Inflammatory macrophage (primary cell): ENCODE results near the gene ZNF18.
"Not testable (repeated sequence)": the region's sequence is repeated elsewhere in the genome, so short reads cannot be mapped to it uniquely, and the experiment has no call there.

Experiments used
- DNase-seq, 2 donors: peaks; one replicate each; pipeline ENCODE4 v3.0.0-alpha.2; 2020 to 2022

Gene ZNF18

DNA sequence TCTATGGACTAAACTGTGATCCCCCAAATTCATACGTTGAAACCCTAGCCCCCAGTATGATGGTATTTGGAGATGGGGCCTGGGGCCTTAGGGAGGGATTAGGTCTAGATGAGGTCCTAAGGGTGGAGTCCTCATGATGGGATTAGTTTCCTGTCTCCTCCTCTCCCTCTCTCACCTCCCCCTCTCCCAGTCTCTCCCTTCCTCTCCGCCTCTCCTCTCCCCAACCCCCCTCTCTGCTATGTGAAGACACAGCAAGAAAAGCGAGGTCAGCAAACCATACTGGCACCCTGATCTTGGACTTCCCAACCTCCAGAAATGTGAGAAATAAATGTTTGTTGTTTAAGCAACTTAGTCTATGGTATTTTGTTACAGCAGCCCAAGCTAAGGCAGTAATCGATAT, 15.4 kb downstream of the ZNF18 start:
- DNase-seq: no peak

DNA sequence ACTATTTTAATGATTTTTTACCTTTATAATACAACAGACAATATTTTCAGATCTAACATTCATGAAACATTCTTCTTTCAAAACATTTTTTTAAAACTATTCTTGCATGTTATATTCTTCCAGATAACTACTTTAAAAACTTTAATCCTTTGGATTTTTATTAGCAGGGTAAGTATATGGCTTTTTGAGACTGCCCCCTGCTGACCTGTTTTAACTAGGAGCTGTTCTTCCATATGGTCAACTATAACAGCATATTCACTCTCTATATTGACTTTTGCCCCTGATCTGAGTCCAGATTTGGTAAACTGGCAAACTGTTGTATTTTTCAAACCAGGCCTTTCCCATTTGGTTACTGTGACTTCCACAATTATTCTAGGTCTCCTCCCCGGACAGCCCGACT, 16.5 kb downstream of the ZNF18 start:
- no peak for DNase-seq

DNA sequence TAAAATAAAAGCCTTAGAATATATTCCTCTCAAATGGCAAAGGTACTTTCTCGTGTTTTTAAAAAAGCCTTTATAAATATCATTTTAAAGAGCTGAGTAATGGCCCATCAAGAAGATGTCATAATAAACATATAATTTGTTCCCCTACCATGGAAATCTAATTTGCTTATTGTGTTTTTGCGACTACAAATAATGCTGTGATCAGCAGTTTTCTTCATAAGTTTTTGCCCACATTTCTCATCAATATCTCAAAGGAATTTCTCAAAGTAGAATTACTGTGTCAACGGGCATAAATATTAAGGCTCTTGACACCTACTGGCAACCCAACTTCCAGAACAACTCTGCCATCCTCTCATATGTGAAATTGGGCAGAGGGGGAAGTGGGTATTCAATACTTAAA, 17.5 kb downstream of the ZNF18 start:
- no peak for DNase-seq

DNA sequence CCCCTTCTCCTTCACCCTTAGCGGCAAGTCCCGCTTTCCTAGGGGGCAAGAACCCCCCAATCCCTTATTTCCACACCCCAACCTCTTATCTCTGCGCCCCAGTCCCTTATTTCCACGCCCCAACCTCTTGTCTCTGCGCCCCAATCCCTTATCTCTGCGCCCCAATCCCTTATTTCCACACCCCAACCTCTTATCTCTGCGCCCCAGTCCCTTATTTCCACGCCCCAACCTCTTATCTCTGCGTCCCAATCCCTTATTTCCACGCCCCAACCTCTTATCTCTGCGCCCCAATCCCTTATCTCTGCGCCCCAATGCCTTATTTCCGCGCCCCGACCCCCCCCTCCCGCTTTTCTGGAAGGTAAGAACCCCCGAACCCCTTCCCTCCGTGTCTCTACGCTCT, 24.5 kb downstream of the ZNF18 start:
- DNase-seq: not testable (repeated sequence)

DNA sequence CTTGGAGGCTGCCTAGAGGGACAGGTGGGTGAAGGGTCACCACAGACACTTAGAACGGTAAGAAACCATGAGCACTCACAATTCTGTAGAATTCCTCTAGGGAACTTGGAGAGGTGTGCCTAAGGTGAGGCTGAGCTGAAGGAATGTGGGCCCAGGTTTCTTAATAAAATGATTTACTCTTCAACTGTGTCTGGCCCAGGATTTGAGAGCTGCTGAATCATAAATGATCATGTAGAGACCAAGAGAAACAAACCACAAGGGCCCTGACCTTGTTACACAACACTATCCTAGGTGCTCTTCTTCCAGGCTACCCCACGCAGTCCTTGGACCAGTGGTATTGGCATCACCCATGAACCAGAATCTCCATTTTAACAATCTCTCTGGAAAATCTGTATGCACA, 27.7 kb downstream of the ZNF18 start:
- no peak for DNase-seq

DNA sequence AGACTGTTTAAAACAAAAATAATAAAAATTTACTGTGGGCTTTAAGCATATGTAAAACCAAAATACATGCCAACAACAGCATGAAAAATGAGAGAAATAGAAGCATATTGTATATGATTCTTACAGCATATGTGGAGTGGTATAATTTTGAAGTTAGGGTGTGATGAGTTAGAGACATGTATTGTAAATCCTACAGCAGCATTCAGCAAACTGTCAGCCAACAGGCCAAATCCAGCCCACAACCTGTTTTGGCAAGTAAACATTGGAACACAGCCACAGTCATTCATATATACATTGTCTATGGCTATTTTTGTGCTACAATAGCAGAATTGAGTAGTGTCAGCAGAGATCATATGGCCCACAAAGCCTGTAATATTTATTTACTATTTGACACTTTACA, 42.3 kb downstream of the ZNF18 start:
- DNase-seq: no peak

GRCh38 chr17:11953924-11954323, 43.4 kb downstream of the ZNF18 start:
- DNase-seq: no peak

DNA sequence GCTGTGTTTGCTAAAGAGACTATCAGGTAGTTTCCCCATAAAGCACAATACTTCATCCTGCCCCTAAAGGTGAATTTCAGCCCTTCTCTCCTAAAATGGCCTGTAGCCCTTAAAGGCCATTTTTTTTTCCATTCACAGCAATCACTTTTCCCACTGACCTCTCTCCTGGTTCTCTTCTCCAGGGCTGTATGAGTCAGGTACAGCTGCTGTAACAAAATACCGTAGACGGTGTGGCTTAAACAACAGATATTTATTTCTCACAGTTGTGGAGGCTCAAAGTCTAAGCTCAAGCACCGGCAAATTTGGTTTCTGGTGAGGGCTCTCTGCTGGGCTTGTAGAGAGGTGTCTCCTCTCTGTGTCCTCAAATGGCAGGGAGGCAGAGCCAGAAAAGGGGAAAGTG, 44.7 kb downstream of the ZNF18 start:
- DNase-seq: no peak

- no peak for DNase-seq
These were observed 46.3 kb downstream of the ZNF18 start for GRCh38 chr17:11950771-11951519.

- DNase-seq: not testable (repeated sequence)
These were observed 47.7 kb downstream of the ZNF18 start for GRCh38 chr17:11949571-11949970.

- no peak for DNase-seq
These were observed 48.5 kb downstream of the ZNF18 start for GRCh38 chr17:11948789-11949188.

DNA sequence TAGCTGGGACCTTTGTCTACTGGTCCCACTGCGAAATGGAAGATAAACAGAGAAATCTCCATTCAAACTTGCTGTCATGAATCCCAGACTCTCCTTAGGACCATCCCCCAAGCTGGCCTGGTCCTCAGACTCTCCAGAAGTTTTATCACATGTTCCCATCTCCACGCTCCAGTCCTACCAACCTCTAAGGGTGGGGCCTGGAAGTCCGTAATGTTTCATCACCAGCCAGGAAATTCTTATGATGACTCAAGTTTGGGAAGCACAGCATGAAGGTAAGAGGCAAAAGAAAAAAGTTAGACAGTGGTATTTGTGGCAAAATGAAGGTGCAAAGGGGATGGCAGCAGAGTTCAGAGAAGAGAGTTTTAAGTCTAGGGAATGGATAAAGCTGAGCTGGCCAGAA, 52.7 kb downstream of the ZNF18 start:
- DNase-seq: no peak

GRCh38 chr17:11943759-11944347, 53.4 kb downstream of the ZNF18 start:
- DNase-seq: no peak

- DNase-seq: not testable (repeated sequence)
These were observed 54.2 kb downstream of the ZNF18 start for GRCh38 chr17:11943086-11943485.

GRCh38 chr17:11940904-11941303, 56.4 kb downstream of the ZNF18 start:
- DNase-seq: no peak

GRCh38 chr17:11935734-11936406, 61.4 kb downstream of the ZNF18 start:
- DNase-seq: peak; percentile 42 to 55

DNA sequence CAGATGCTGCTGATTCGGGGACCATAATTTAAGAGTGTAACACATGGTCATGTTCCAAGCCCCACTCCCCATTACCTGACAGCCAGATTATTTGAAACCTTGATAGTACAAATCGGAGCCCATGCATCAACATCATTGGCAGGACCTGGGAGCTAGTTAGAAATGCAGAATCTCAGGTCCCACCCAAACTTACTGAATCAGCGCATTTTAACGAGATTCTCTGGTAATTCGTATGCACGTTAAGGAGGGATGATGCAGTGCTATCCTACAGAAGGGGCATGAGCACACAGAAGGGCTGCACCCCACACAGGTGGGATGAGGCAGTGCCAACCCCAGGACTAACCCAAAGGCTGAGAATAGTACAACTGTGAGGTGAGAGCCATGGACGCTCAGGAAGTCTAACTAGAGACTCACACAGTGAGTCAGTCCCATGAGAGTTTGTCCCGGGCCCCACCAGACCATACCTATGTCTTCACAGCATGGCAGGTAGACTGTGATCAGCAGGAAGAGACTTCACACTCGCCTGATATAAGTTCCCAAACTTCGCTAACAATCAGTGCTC, 64.9 kb downstream of the ZNF18 start:
- DNase-seq: no peak

GRCh38 chr17:11928436-11928835, 68.8 kb downstream of the ZNF18 start:
- no peak for DNase-seq
